ENCODE measurements around the gene C4orf50. TPM values are rescaled to one million over a fixed set of nuclear protein-coding genes. Genes with fewer than 3 reads are reported as not detected.

C4orf50 gene
- polyA plus RNA-seq, 3 donors: not detected

GRCh38 chr4:6008766-6009385, 9.4 kb downstream of the C4orf50 start:
- DNase-seq: no peak
- no peaks in the 10 kb centered on the region for H3K79me2 ChIP-seq (ENCODE audit: insufficient read depth, low read length)
- 93% methylated on average over 14 of the region's 19 CpGs for WGBS (ENCODE audit: insufficient coverage)
- H3K27me3 ChIP-seq (ENCODE audit: control insufficient read depth in 2 of 2, insufficient read depth in 2 of 2, low read length in 2 of 2): peaks cover 0 to 4% of the 10 kb centered on the region in 2 donors
- no peak for TF ChIP-seq CTCF (IDR thresholded peaks at IDR 0.05)
- H3K9ac ChIP-seq (ENCODE audit: insufficient read depth, low read length, poor library complexity, severe bottlenecking): no peak overlapping the region
- H3K36me3 ChIP-seq (replicated peaks in 1 of 2; ENCODE audit: control insufficient read depth in 1 of 2, insufficient read depth in 2 of 2, low read length in 2 of 2): no peaks in the 10 kb centered on the region
- Mint-ChIP-seq H3K27ac (no peak overlapping the region), H3K4me3 (peak overlapping the region in 1 of 2 donors; percentile 57), H3K27me3 (ENCODE audit: low read depth in 3 of 3) (peaks cover 12 to 26% (median 22%) of the 10 kb centered on the region in 3 donors), H3K36me3 (no peaks in the 10 kb centered on the region), H3K4me1 (no peaks in the 10 kb centered on the region), H3K9me3 (no peaks in the 10 kb centered on the region)
- no peak overlapping the region for H2AFZ ChIP-seq (ENCODE audit: insufficient read depth, low read depth, low read length, poor library complexity, severe bottlenecking)
- H3K4me3 ChIP-seq (replicated peaks in 1 of 3; ENCODE audit: low read depth in 2 of 3, low read length in 3 of 3): no peak overlapping the region
- intact Hi-C loops (cut with micrococcal nuclease): no loop called here
- no peaks in the 10 kb centered on the region for H3K9me3 ChIP-seq (replicated peaks in 1 of 2; ENCODE audit: control insufficient read depth in 1 of 2, insufficient read depth in 1 of 2, low read length in 2 of 2)
- H3K4me1 ChIP-seq (ENCODE audit: control insufficient read depth in 1 of 2, insufficient read depth in 2 of 2, low read length in 2 of 2): no peaks in the 10 kb centered on the region
- H3K27ac ChIP-seq (ENCODE audit: low read depth in 1 of 2, low read length in 2 of 2): no peak overlapping the region
- H3K4me2 ChIP-seq (replicated peaks; ENCODE audit: extremely low read depth, low read length, poor library complexity, severe bottlenecking): no peak overlapping the region
- no peaks in the 10 kb centered on the region for H4K20me1 ChIP-seq (ENCODE audit: insufficient read depth, low read length)

- no peaks in the 10 kb centered on the region for H3K79me2 ChIP-seq (ENCODE audit: insufficient read depth, low read length)
- Mint-ChIP-seq H3K4me1 (no peaks in the 10 kb centered on the region), H3K9me3 (no peaks in the 10 kb centered on the region), H3K27me3 (ENCODE audit: low read depth in 3 of 3) (peaks cover 12 to 26% (median 22%) of the 10 kb centered on the region in 3 donors), H3K27ac (no peak overlapping the region), H3K4me3 (peak overlapping the region in 1 of 2 donors; percentile 57), H3K36me3 (no peaks in the 10 kb centered on the region)
- no peak for TF ChIP-seq CTCF (IDR thresholded peaks at IDR 0.05)
- no peak overlapping the region for H2AFZ ChIP-seq (ENCODE audit: insufficient read depth, low read depth, low read length, poor library complexity, severe bottlenecking)
- DNase-seq: no peak
- H3K4me2 ChIP-seq (replicated peaks; ENCODE audit: extremely low read depth, low read length, poor library complexity, severe bottlenecking): no peak overlapping the region
- no peak overlapping the region for H3K4me3 ChIP-seq (replicated peaks in 1 of 3; ENCODE audit: low read depth in 2 of 3, low read length in 3 of 3)
- H3K9ac ChIP-seq (ENCODE audit: insufficient read depth, low read length, poor library complexity, severe bottlenecking): no peak overlapping the region
- 39% methylated on average over 54 of the region's 54 CpGs for WGBS (ENCODE audit: insufficient coverage)
- H3K27me3 ChIP-seq (ENCODE audit: control insufficient read depth in 2 of 2, insufficient read depth in 2 of 2, low read length in 2 of 2): peaks cover 0 to 4% of the 10 kb centered on the region in 2 donors
- no peak overlapping the region for H3K27ac ChIP-seq (ENCODE audit: low read depth in 1 of 2, low read length in 2 of 2)
- H4K20me1 ChIP-seq (ENCODE audit: insufficient read depth, low read length): no peaks in the 10 kb centered on the region
- no peaks in the 10 kb centered on the region for H3K4me1 ChIP-seq (ENCODE audit: control insufficient read depth in 1 of 2, insufficient read depth in 2 of 2, low read length in 2 of 2)
- no peaks in the 10 kb centered on the region for H3K9me3 ChIP-seq (replicated peaks in 1 of 2; ENCODE audit: control insufficient read depth in 1 of 2, insufficient read depth in 1 of 2, low read length in 2 of 2)
- H3K36me3 ChIP-seq (replicated peaks in 1 of 2; ENCODE audit: control insufficient read depth in 1 of 2, insufficient read depth in 2 of 2, low read length in 2 of 2): no peaks in the 10 kb centered on the region
- intact Hi-C loops (cut with micrococcal nuclease): no loop called here
Observed at GRCh38 chr4:6008092-6008551, 10.1 kb downstream of the C4orf50 start.
